HG03025 (cell line): Measurements from ENCODE around the gene F12.
"Not testable (repeated sequence)": the region's sequence is repeated elsewhere in the genome, so short reads cannot be mapped to it uniquely, and the experiment has no call there.

Source experiments
- ATAC-seq: cut with Tn5 transposase; IDR thresholded peaks from one replicate; pipeline ENCODE4 v1.9.1; 2021; ENCODE audit warnings: mild to moderate bottlenecking, moderate library complexity; ENCODE audit not compliant: unreplicated experiment, low FRiP score

F12 gene

GRCh38 chr5:177419046-177419445, 9.7 kb upstream of the F12 start:
- ATAC-seq = no peak

DNA sequence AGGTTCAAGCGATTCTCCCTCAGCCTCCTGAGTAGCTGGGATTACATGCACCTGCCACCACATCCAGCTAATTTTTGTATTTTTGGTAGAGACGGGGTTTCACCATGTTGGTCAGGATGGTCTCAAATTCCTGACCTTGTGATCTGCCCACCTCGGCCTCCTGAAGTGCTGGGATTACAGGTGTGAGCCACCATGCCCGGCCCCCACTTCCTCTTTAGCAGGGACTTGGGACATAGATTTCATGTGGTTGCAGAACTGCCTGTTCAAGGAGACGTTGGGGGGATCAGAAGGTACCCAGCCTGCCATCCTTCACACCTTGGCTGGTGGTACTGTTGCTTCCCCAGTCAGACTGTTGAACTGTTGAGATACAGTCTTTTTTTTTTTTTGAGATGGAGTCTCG, 7.7 kb upstream of the F12 start:
- not testable (repeated sequence) for ATAC-seq

DNA sequence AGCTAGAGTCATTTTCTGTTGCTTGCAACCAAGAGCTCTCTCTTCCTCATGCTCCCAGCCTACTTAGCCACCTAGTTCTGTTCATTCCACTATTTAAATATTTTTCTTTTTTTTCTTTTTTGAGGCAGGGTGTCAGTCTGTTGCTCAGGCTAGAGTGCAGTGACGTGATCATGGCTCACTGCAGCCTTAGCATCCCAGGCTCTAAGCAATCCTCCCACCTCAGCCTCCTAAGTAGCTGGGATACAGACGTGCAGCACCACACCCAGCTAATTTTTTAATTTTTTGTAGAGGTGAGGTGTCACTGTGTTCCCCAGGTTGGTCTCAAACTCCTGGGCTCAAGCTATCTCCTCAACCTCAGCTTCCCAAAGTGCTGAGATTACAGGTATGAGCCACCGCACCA, 5.1 kb upstream of the F12 start:
- ATAC-seq = no peak

- no peak for ATAC-seq
These were observed 3.4 kb upstream of the F12 start for GRCh38 chr5:177412603-177413233.

- no peak for ATAC-seq
These were observed 1.2 kb upstream of the F12 start for GRCh38 chr5:177410575-177410974.

- no peak for ATAC-seq
These were observed 3.6 kb downstream of the F12 start for GRCh38 chr5:177405805-177406204.

- ATAC-seq = no peak
These were observed 4.1 kb downstream of the F12 start for GRCh38 chr5:177405312-177405711.

DNA sequence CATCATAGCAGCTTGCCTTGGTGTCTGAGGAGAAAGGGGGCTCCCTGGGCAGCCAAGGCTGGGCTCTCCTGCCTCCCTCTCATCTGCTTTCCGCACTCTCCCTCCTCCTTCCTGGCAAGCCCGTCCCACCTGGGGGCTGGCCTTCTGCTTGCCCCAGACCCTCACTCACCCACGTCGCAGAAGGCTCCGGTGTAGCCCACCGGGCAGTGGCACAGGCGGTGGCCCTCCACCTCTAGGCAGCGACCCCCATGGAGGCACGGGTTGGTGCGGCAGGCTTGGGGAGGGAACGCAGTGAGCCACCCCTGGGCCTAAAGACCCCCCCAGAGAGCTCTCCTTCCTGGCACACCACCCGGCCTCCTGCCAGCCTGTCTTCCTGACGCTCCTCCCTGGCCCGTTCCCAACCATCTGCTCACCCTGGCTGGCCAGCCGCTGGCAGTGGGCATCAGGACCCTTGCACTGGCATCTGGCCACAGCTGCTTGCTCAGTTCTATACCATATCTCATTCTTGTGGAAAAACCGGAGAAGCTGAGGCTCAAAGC, 4.7 kb downstream of the F12 start:
- no peak for ATAC-seq

GRCh38 chr5:177403792-177404640, 5.3 kb downstream of the F12 start:
- ATAC-seq = peak; percentile 57

DNA sequence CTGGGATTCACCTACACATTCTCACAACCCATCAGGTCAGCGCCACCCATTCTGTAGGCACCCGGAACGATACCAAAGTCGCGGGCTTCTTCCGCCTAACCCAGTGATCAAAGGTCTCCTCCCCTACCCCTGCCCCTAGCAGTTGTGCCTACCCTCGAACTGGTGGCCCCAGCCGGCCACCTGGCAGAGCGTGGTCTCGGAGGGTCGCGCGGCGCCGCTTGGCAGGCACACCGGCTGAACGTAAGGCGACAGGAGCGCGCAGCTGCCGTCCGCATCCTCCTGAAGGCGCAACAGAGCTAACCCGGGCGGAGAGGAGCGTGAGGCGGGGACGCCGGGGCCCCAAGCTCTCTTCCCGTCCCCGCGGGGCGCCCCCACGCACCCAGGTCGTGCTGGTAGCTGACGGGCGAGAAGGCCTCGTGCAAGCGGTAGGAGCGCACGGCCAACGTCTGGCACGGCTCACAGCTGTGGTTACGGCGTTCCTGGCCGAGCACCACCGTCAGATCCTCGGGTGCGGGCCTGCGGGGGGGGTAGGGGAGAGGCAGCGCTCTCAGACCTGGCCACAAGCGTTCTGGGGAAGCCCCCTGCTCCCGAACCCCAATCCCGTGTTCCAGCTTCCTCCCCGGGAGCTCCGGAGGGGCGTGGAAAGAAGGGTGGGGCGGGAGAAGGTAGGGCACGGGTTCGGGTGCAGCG, 6.1 kb downstream of the F12 start:
- peak; percentile 30 for ATAC-seq

DNA sequence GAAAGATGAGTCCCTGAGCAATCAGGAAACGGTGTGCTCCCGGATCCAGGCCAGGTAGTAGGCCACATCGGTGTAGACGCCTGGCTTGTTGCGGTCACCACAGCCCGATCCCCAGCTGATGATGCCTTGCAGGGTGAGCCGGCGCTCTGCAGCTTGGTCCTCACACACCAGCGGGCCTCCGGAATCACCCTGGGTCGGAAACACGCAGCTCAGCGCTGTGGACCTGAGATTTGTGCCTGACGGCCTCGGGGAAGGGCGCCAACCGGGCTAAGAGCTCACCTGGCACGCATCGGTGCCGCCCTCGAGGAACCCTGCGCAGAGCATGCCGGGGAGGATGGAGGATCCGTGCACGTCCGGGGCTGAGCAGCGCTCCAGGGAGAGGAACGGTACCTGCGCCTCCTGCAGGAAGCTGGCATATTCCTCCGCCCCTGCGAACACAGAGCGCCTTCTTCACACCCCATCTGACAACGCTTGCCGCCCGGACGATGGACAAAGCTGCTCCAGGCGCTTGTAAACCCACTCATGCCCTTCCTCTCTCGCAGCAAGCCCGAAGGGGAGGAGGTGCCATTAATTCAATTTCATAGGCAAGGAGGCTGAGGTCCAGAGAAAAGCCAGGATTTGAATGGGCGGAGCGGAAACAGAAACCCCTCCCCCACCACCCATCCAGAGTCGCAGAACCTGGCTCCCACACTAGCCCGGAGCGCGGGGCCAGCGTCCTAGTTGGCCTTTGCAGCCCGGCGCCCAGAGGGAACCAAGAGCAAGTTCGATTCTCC, 6.9 kb downstream of the F12 start:
- no peak for ATAC-seq

DNA sequence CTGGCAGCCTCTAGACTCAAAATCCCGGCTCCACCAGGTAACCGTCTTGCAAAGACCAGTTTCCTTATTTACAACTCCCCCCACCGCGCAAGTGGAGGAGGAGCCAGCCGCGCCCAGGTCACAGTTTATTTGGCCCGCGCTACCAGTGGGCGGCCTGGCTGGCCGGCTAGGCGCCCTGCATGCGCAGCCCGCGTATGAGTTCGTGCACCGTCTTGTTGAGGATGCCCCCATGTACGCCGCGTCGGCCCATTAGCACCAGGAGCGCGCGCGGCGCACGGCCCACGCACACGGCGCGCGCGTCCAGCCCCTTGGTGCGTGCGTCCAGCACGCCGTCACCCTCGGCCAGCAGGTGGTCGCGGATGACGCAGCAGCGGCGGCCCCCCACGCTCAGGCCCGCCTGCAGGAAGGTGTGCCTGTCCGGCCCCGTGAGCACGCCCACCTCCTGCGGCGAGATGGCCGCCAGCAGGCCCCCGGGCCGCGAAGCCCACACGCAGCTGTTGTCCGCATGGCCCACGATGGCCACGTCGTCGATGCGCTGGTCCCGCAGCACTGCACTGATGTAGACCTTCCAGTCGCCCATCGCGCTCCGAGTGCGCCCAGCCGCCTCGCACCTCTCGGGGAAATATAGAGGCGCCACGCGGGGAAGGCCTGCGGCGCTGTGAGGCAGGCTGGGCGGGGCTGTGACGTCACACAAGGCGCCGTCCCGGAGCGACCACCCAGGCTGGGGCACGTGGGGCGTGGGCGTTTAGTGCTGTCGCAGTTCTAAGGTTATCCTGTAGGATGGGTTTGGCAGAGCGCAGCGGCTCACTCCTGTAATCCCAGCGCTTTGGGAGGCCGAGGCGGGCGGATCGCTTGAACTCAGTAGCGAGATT, 9.1 kb downstream of the F12 start, which contains the start of gene PFN3:
Gene PFN3, minus strand, starts transcription at position 665 of the 872 bp plus-strand sequence. Its CDS starts 85 bp downstream, at position 580.
- ATAC-seq = no peak

DNA sequence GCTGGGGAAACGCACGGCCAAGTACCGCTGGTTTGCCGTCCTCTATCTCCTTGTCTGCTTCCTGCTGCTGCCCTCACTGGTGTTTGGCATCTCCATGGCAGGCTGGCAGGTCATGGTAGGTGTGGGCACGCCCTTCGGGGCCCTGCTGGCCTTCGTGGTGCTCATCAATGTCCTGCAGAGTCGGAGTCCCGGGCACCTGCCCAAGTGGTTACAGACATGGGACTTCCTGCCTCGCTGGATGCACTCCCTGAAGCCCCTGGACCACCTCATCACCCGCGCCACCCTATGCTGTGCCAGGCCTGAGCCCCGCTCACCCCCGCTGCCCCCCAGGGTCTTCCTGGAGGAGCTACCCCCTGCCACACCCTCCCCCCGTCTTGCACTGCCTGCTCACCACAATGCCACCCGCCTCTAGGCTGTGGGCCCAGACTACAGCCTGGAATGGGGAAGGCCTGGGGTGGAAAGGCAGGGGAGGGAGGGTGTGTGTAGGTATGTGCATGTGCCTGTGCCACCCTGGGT, 11.4 kb downstream of the F12 start:
- ATAC-seq = no peak

GRCh38 chr5:177396807-177397206, 12.6 kb downstream of the F12 start:
- no peak for ATAC-seq

- ATAC-seq = no peak
These were observed 13.3 kb downstream of the F12 start for GRCh38 chr5:177396078-177396477.

GRCh38 chr5:177393990-177394389, 15.4 kb downstream of the F12 start:
- no peak for ATAC-seq

DNA sequence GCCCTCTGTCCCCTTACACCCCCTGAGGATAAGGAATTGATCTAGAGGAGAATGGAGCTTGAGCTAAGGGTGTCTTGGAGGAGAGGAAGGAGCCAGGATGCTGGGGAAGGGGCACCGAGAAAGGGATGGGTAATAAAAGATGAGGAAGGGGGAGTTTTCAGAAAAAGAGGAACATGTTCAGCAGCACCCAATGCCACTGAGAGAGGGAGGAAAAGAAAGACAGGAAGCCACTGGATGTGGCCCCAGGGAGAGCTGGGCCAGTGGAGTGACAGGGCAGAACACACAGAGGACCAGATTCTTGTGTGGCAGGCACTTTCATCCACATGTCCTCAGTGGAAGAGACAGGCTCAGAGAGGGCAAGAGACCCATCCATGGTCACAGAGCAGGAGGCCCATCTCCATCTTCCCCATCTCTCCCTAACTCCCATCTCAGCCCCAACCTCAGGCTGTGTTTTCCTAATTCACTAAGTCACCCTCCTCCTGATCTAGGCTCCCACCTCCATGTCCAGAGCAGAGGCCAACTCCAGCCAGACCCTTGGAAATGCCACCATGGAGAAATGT, 16.1 kb downstream of the F12 start:
- no peak for ATAC-seq

DNA sequence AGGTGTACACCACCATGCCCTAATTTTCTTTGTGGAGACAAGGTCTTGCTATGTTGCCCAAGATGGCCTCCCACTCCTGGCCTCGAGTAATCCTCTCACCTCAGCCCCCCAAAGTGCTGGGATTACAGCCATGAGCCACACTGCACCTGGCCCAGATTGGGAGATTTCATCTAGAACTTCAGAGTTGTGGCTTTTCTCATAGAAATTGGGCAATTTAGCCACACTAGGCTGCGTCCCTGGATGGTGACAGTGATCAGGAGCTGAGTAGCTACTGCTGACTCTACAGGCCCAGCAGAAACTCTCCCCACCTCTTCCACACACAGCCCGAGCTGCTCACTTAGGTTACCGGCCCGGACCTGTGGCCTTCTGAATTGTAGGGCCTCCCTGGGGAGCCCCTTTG, 16.6 kb downstream of the F12 start:
- no peak for ATAC-seq
